GM21367 (cell line): Measurements from ENCODE around the gene FRMD1.

Source experiments
- ATAC-seq: cut with Tn5 transposase; IDR thresholded peaks from one replicate; pipeline ENCODE4 v1.9.1; 2021; ENCODE audit not compliant: unreplicated experiment

FRMD1 gene

GRCh38 chr6:168013250-168013915 is 65.6 kb downstream of the FRMD1 start:
- no peak for ATAC-seq

- ATAC-seq, result no peak
These were observed 66.4 kb downstream of the FRMD1 start for GRCh38 chr6:168012431-168013249.

GRCh38 chr6:168011291-168011690 is 67.7 kb downstream of the FRMD1 start:
- ATAC-seq, result no peak

GRCh38 chr6:168009331-168009730 is 69.7 kb downstream of the FRMD1 start:
- no peak for ATAC-seq

GRCh38 chr6:168007592-168008338 is 71.2 kb downstream of the FRMD1 start:
- no peak for ATAC-seq

- ATAC-seq, result no peak
These were observed 73.2 kb downstream of the FRMD1 start for GRCh38 chr6:168005796-168006195.

- no peak for ATAC-seq
These were observed 74.1 kb downstream of the FRMD1 start for GRCh38 chr6:168004945-168005344.

GRCh38 chr6:168004023-168004422 is 75.0 kb downstream of the FRMD1 start:
- ATAC-seq, result no peak
